Measurements from ENCODE around the gene CASK. TPM values are rescaled to one million over a fixed set of nuclear protein-coding genes. Genes with fewer than 3 reads are reported as not detected.

The CASK gene
- total RNA-seq, 1 experiment from 2014 or later = 54.6 TPM

GRCh38 chrX:41828826-41829225, 94.5 kb downstream of the CASK start:
- ChIA-PET CTCF (no interaction called here), POLR2A (no interaction called here)
- Mint-ChIP-seq H3K27me3 (ENCODE audit: low read depth) (no peaks in the 10 kb centered on the region), H3K27ac (peak overlapping the region; percentile 52; the same call in 1 of the 2 replicates), H3K9me3 (no peaks in the 10 kb centered on the region), H3K4me3 (no peak overlapping the region), H3K36me3 (no peaks in the 10 kb centered on the region), H3K4me1 (peaks cover 8% of the 10 kb centered on the region)
- no peak for DNase-seq (ENCODE audit: low spot score)
- no peak for ATAC-seq
- TF ChIP-seq GABPB1 (CRISPR knock-in tag; IDR thresholded peaks at IDR 0.05) = no peak
- no peak for TF ChIP-seq NFE2L1 (CRISPR knock-in tag; IDR thresholded peaks at IDR 0.05)
- TF ChIP-seq MYBL2 (CRISPR knock-in tag; IDR thresholded peaks at IDR 0.05) = no peak
- TF ChIP-seq CBFB (CRISPR knock-in tag; IDR thresholded peaks at IDR 0.05; ENCODE audit: low read depth) = no peak
- TF ChIP-seq RELA (CRISPR knock-in tag; IDR thresholded peaks at IDR 0.05; ENCODE audit: borderline replicate concordance) = no peak
- no peak for TF ChIP-seq MLX (CRISPR knock-in tag; IDR thresholded peaks at IDR 0.05)
- no peak for TF ChIP-seq CTCF (IDR thresholded peaks at IDR 0.05)
- no peak for TF ChIP-seq EMX1 (CRISPR knock-in tag; IDR thresholded peaks at IDR 0.05)
- no peak for TF ChIP-seq FOXP4 (CRISPR knock-in tag; IDR thresholded peaks at IDR 0.05)
- TF ChIP-seq E2F5 (CRISPR knock-in tag; IDR thresholded peaks at IDR 0.05) = no peak
- no peak for TF ChIP-seq ESRRA (CRISPR knock-in tag; IDR thresholded peaks at IDR 0.05; ENCODE audit: borderline replicate concordance)
- no peak for TF ChIP-seq PRRX2 (CRISPR knock-in tag; IDR thresholded peaks at IDR 0.05)
- TF ChIP-seq IRF2 (CRISPR knock-in tag; IDR thresholded peaks at IDR 0.05; ENCODE audit: borderline replicate concordance, low read depth) = no peak
- TF ChIP-seq ZNF425 (CRISPR knock-in tag; conservative IDR thresholded peaks at IDR 0.05) = no peak

GRCh38 chrX:41827886-41828285, 95.5 kb downstream of the CASK start:
- DNase-seq (ENCODE audit: low spot score) (no peak), ATAC-seq (no peak)
- H3K9me3 Mint-ChIP-seq = peaks cover under 1% of the 10 kb centered on the region; the same call in 1 of the 2 replicates
- CTCF ChIA-PET = no interaction called here
- no peak overlapping the region for H3K27ac Mint-ChIP-seq
- no peaks in the 10 kb centered on the region for H3K27me3 Mint-ChIP-seq (ENCODE audit: low read depth)
- no peak for TF ChIP-seq ETV6 (CRISPR knock-in tag; IDR thresholded peaks at IDR 0.05)
- no peak for TF ChIP-seq GRHL2 (CRISPR knock-in tag; IDR thresholded peaks at IDR 0.05; ENCODE audit: insufficient replicate concordance, severe bottlenecking)
- no peak for TF ChIP-seq TEAD4 (CRISPR knock-in tag; IDR thresholded peaks at IDR 0.05)
- TF ChIP-seq SOX15 (CRISPR knock-in tag; IDR thresholded peaks at IDR 0.05) = no peak
- TF ChIP-seq PRDM15 (CRISPR knock-in tag; IDR thresholded peaks at IDR 0.05) = no peak
- POLR2A ChIA-PET = no interaction called here
- no peak overlapping the region for H3K4me3 Mint-ChIP-seq
- H3K36me3 Mint-ChIP-seq = no peaks in the 10 kb centered on the region; the same call in 1 of the 2 replicates
- H3K4me1 Mint-ChIP-seq = peaks cover 17% of the 10 kb centered on the region

Measured in WTC11 (cell line).